A549 treated with AZD9567 at 1 μM for 4 hours (cell line): ENCODE data around the gene GNB3. TPM values are rescaled to one million over a fixed set of nuclear protein-coding genes. Genes with fewer than 3 reads are reported as not detected.

Experiments
- total RNA-seq: library from RNA; stranded (reverse); fragments of 200-300 nt; extraction: Qiagen RNA extraction; gene quantifications from 5 replicates; pipeline ENCODE4 v1.2.3, GENCODE V29; 2022; ENCODE audit not compliant: insufficient read depth

The GNB3 gene
- total RNA-seq = 1.8 to 2.6 TPM (median 2.3 TPM) in 5 replicates

DNA sequence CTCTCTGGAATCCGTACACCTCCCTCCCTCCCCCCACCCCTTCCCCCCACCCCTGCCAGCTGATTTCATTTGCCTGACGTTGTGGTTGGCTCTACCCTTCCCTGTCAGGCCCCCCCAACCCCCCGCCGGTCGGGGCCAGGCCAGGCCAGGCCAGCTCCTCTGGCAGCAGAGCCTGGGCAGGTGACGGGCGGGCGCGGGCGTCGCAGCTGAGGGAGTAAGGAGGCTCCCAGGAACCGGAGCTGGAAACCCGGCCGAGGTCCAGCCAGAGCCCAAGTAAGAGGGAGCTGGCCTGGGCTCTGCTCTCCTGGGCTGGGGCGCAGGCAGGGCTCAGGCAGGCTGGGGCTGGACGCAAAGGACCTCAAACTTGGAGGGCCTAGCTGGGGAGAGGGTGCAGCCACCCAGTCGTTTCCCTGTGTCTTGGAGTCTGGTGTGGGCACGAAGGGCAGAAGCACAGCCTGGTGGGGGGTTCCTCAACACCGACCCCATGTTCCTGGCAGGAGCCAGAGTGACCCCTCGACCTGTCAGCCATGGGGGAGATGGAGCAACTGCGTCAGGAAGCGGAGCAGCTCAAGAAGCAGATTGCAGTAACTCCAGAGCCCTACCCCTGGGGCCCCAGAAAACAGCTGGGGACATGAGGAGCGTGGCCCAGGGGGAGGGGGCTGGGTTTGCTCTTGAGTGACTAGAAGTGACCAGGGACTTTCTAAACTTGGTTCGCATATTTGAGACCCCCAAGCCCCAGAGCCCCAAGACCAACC is at the start of gene GNB3:
GNB3 (plus strand) TSS at position 165 of the 755 bp plus-strand sequence; CDS start at position 528, 363 bp downstream.

DNA sequence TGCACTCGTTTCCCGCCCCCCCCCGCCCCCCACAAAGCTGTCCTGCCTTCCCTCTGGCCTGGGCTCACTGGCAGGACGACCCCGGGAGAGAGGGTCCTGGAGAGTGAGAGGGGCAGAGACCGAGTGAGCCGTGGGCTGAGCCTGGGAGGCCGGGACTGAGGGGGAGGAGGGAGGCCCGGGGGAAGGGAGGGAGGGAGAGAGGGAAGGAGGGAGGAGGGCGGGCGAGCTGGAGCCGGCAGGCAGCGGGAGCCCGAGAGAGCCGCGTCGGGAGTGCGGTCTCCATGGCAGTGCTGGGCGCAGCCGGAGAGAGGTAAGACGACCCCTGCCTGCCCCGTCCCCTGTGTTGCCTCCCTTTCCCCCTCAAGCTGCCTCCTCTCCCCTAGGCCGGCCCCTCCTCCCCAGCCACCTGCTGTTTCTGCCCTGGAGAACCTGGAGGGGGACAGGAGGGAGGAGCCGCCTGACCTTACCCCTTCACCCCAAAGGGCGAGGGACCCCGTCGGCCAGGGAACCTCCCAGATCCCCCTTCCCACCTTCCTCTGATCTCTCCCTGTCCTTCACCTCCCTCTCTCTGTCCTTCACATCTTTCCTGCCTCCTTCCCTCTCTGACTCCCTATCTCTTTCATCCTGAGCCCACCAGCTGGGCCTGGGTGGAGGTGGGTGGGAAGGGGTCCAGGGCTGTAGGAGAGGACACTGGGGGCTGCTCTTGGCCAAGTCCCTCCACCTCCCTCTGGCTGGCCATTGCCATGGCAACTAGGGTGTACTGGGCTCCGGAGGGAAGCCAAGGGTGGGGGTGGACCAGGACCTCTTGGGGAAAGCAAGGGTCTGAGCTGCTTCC is 18.9 kb upstream of the GNB3 start, which contains the start of gene GPR162:
GPR162 (plus strand) TSS at position 231 of the 835 bp plus-strand sequence. CDS start 2,078 bp downstream, outside the sequence.

DNA sequence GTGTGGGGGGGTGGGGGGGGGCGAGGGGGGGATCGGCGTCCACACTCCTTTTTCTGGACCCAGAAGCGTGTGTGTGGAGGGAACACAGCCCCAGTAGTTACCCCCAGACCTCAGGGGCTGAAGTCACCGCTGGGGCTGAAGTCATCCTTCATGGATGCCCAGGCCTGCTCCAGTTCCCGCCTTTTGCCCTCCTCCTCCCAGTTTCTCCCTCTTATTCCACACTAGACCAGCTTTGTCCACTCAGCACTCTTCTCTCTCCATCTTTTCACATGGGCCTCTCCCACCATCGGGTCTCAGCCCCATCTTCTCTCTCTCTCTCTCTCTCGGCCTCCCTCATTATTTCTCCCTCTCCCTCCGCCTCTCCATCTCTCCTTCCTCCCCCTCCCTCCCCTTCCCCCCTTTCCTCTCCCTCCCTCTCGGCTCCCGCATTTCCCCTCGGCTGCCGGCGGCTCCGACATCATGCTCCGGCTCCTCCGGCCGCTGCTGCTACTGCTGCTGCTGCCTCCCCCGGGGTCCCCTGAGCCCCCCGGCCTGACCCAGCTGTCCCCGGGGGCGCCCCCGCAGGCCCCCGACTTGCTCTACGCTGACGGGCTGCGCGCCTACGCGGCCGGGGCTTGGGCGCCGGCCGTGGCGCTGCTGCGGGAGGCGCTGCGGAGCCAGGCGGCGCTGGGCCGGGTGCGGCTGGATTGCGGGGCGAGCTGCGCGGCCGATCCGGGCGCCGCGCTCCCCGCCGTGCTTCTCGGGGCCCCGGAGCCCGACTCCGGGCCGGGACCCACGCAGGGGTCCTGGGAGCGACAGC is 12.5 kb upstream of the GNB3 start, which contains the start of gene P3H3:
P3H3 (plus strand) TSS at position 426 of the 799 bp plus-strand sequence; CDS start at position 460, 34 bp downstream.

DNA sequence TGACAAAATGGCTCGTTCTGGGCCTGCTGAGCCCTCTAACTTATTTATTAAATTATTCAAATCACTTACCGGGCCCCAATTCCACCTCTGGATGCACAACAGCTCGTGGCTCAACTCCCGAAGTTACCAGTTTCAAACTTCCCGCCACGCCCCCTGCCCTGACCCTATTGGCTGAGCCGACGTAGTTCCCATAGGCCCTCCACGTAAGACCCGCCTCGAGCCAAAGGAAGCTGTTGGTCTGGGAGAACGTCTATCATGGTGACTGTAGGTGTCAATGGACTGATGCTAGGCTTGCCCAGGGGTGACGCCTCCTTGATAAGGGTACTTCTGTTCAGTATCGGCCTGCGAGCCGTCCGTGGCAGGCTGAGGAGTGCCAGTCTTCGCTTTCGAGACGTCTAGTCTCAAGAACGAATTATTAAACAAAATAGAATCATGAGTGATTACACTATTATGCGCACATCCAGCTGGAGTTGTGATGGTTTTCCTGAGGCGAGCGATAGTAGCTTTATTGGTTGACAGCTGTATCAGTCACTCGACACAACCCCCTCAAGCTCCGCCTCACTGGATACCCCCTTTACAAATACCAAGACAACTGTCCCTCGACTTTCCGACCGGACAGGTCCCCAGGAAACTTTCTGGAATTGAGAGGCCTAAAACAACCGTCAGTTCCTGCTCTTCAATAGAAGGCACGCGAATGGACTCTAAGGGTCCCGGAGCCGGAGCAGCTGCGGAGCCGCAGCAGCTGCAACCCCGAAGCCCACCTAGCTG is 10.6 kb downstream of the GNB3 start, which contains the start of gene CDCA3:
CDCA3 (minus strand) TSS at position 134 of the 768 bp plus-strand sequence. CDS start 334 bp downstream, outside the sequence.

DNA sequence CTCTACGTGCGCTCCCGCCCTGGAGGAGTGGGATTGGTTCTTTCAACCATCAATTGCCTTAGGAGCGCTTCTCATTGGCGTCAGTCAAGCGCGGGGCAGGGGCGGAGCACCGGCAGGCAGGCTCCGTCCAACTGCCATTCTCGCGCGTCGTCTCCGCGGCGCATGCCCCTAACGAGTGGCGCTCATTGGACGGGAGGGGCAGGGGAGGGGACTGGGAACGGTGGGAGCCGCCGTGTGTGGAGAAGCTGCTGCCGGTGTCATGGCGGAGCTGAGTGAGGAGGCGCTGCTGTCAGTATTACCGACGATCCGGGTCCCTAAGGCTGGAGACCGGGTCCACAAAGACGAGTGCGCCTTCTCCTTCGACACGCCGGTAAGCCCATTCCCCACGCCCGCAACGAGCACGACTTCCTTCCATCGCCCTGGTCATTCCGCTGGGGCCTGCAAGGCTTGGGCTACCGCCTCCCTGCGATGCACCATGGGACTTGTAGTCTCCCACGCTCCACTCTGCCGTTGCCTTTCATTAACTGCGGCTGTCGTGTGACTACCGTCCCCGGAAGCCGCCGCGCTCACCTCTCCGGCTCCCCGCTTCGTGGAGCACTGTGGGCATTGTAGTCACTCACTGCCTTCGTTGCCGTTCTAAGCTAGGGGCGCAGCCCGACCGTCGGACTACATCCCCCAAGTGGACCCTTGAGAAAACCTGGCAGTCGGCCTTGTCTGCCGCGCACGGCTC is 11.4 kb downstream of the GNB3 start, which contains the start of gene USP5:
USP5 (plus strand) TSS at position 230 of the 730 bp plus-strand sequence; CDS start at position 260, 30 bp downstream.

DNA sequence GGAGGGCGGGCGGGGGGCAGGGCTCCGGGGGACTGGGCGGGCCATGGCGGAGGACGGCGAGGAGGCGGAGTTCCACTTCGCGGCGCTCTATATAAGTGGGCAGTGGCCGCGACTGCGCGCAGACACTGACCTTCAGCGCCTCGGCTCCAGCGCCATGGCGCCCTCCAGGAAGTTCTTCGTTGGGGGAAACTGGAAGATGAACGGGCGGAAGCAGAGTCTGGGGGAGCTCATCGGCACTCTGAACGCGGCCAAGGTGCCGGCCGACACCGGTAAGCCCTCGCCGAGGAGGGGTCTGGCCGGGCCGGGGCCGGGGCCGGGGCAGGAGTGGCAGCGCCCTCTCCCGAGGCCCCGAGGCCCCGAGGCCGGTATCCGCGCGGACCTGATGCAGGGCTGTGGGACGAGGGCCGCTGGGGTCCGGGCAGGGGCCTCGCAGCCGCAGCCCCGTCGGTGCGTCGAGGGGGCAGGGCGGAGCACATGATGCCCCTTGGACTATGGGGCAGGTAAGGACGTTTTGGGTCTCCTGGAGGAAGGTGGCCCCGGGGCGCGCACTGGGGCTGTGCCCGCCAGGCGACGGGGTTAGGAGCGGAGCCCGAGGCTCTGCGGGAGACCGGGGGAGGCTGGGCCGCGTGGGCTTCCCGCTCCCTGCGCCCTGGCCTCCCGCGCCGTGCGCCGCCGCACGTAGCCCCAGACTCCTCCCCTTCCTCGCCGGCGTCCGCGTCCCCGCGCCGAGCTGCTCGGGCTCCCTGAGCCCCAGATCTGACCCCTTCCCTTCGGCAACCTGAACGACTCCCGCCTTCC is 26.9 kb downstream of the GNB3 start, which contains the start of gene TPI1:
TPI1 (plus strand) TSS at position 119 of the 798 bp plus-strand sequence; CDS start at position 155, 36 bp downstream.

DNA sequence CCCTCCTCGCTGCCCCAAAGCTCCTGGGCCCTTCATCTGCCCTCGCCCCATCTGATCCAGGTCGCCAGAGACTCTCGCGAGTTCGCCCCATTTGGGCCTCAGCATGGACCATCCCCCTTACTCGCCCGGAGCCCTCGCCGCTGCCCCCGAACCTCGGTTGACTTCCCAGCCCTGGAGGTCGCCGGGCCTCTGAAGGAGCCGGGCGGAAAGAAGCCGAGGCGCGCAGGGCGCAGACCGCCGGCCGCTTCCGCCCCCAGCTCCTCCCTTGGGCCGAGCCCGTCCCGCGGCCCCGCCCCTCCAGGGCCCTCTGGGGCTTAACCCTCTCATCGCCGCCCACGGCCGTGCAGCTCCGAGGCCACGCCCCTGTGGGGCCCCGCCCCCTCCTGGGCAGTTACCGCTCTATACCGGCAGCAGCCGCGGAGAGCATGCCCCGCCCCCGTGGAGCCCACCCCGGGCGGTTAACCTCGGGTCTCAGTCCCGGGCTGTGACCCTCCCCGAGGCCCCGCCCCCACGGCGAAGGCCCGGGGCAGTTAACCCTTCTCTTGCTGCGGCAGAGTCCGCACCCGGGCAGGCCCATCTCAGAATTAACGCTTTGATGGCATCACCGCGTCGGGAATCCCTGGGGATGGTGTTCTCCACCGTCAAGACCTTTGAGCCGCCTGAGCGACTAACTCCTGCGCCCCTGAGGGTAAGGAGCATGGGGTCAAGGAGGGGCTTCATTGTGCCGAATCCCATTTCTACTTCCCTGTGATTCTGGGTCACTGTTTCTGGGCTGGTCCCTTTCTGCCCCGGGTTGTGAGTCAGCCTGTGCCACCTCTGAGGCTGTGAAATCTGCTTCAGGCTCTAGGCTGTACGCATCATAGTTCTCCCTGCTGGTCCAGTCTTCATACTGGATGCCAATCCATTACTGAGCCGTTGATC is 32.6 kb downstream of the GNB3 start, which contains the start of gene SPSB2:
SPSB2 (minus strand) TSS at position 210 of the 921 bp plus-strand sequence. CDS start 402 bp downstream, outside the sequence.

Other genes starting within 250 kb of the GNB3 start
- gene CHD4, start 233.5 kb upstream of the GNB3 start, total RNA-seq = 54.8 to 124 TPM (median 56.2 TPM) in 5 replicates
- gene LPAR5, start 205.0 kb upstream of the GNB3 start, total RNA-seq = 0.34 to 0.88 TPM (median 0.49 TPM) in 4 of 5 replicates, not detected in the other
- 0.06 to 0.38 TPM (median 0.17 TPM) in 4 of 5 replicates, not detected in the other for gene ACRBP, start 193.5 kb upstream of the GNB3 start, total RNA-seq
- gene ING4, start 177.8 kb upstream of the GNB3 start, total RNA-seq = 10.1 to 16.0 TPM (median 13.2 TPM) in 5 replicates
- gene ZNF384, start 151.6 kb upstream of the GNB3 start, total RNA-seq = 39.7 to 58.0 TPM (median 53.1 TPM) in 5 replicates
- gene PIANP, start 140.1 kb upstream of the GNB3 start, total RNA-seq = 0.70 to 1.3 TPM (median 0.88 TPM) in 4 of 5 replicates, not detected in the other
- gene COPS7A, start 116.9 kb upstream of the GNB3 start, total RNA-seq = 47.5 to 54.4 TPM (median 53.6 TPM) in 5 replicates
- gene MLF2, start 87.8 kb upstream of the GNB3 start, total RNA-seq = 216 to 307 TPM (median 306 TPM) in 5 replicates
- 562 to 891 TPM (median 827 TPM) in 5 replicates for gene PTMS, start 74.6 kb upstream of the GNB3 start, total RNA-seq
- 1.3 to 2.6 TPM (median 1.8 TPM) in 4 of 5 replicates, not detected in the other for gene LAG3, start 68.4 kb upstream of the GNB3 start, total RNA-seq
- not detected in 5 replicates for gene CD4, start 51.4 kb upstream of the GNB3 start, total RNA-seq
- gene GPR162, start 19.1 kb upstream of the GNB3 start, total RNA-seq = 0.26 to 0.77 TPM (median 0.49 TPM) in 4 of 5 replicates, not detected in the other
- gene P3H3, start 12.5 kb upstream of the GNB3 start, total RNA-seq = 25.6 to 33.1 TPM (median 27.2 TPM) in 5 replicates
- 74.0 to 83.9 TPM (median 80.1 TPM) in 5 replicates for gene CDCA3, start 10.4 kb downstream of the GNB3 start, total RNA-seq
- gene USP5, start 11.2 kb downstream of the GNB3 start, total RNA-seq = 72.6 to 116 TPM (median 80.7 TPM) in 5 replicates
- 1,375 to 1,687 TPM (median 1,661 TPM) in 5 replicates for gene TPI1, start 26.6 kb downstream of the GNB3 start, total RNA-seq
- 21.0 to 30.0 TPM (median 28.3 TPM) in 5 replicates for gene SPSB2, start 32.4 kb downstream of the GNB3 start, total RNA-seq
- gene LRRC23, start 63.9 kb downstream of the GNB3 start, total RNA-seq = 15.3 to 19.8 TPM (median 16.2 TPM) in 5 replicates
- 30.6 to 40.9 TPM (median 38.3 TPM) in 5 replicates for gene ENO2, start 73.7 kb downstream of the GNB3 start, total RNA-seq
- 47.5 to 69.4 TPM (median 68.1 TPM) in 5 replicates for gene ATN1, start 87.0 kb downstream of the GNB3 start, total RNA-seq
- not detected in 5 replicates for gene RNU7-1, start 102.9 kb downstream of the GNB3 start, total RNA-seq
- 259 to 307 TPM (median 297 TPM) in 5 replicates for gene C12orf57, start 103.1 kb downstream of the GNB3 start, total RNA-seq
- gene PTPN6, start 110.4 kb downstream of the GNB3 start, total RNA-seq = 10.5 to 25.7 TPM (median 11.5 TPM) in 5 replicates
- 290 to 340 TPM (median 329 TPM) in 5 replicates for gene PHB2, start 129.7 kb downstream of the GNB3 start, total RNA-seq
- gene EMG1, start 130.0 kb downstream of the GNB3 start, total RNA-seq = 53.4 to 60.9 TPM (median 56.4 TPM) in 5 replicates
- gene LPCAT3, start 177.6 kb downstream of the GNB3 start, total RNA-seq = 27.5 to 38.6 TPM (median 29.5 TPM) in 5 replicates
- gene C1S, start 219.8 kb downstream of the GNB3 start, total RNA-seq = 39.1 to 53.4 TPM (median 42.2 TPM) in 5 replicates